Mesothelial cell of epicardium (in vitro differentiated cells): ENCODE results near the gene DMXL1. TPM values are rescaled to one million over a fixed set of nuclear protein-coding genes. Genes with fewer than 3 reads are reported as not detected.

Experiments
- DNase-seq, 2 experiments: peaks; one replicate each; pipeline ENCODE4 v3.0.0; 2021; ENCODE audit warnings: low spot score in 2 of 2; ENCODE audit not compliant: unreplicated experiment in 2 of 2
- H3K27ac Mint-ChIP-seq: 2 replicates; pipeline ENCODE4 v1.8.0; 2021; ENCODE audit warnings: mixed read lengths
- H3K27me3 Mint-ChIP-seq: 2 replicates; pipeline ENCODE4 v1.8.0; 2021; ENCODE audit warnings: low read depth, mixed read lengths
- H3K36me3 Mint-ChIP-seq: 2 replicates; pipeline ENCODE4 v1.8.0; 2021; ENCODE audit warnings: mixed read lengths
- H3K4me1 Mint-ChIP-seq: 2 replicates; pipeline ENCODE4 v1.8.0; 2021; ENCODE audit warnings: mixed read lengths
- H3K4me3 Mint-ChIP-seq: 2 replicates; pipeline ENCODE4 v1.8.0; 2021; ENCODE audit warnings: mild to moderate bottlenecking, moderate library complexity, mixed read lengths
- H3K9me3 Mint-ChIP-seq: 2 replicates; pipeline ENCODE4 v1.8.0; 2021; ENCODE audit warnings: mixed read lengths
- CTCF ChIP-seq: fragments of 200-600 bp; sonication (generic); IDR thresholded peaks from one replicate; pipeline ENCODE4 v1.5.0; 2021; ENCODE audit warnings: antibody characterized with exemption; ENCODE audit not compliant: unreplicated experiment
- total RNA-seq: library from RNA; stranded (reverse); gene quantifications from 3 replicates; pipeline ENCODE4 v1.2.1, GENCODE V29; 2021

DMXL1 gene
- total RNA-seq, 1 donor from 2014 or later = 74.9 TPM

GRCh38 chr5:119264186-119264585, 193.3 kb downstream of the DMXL1 start:
- H3K4me1 Mint-ChIP-seq = peaks cover 25% of the 10 kb centered on the region
- no peaks in the 10 kb centered on the region for H3K27me3 Mint-ChIP-seq
- no peak for TF ChIP-seq CTCF
- H3K9me3 Mint-ChIP-seq = peaks cover 23% of the 10 kb centered on the region
- peaks cover 3% of the 10 kb centered on the region for H3K36me3 Mint-ChIP-seq
- peak overlapping the region; percentile 78 for H3K27ac Mint-ChIP-seq
- no peak overlapping the region for H3K4me3 Mint-ChIP-seq
- no peak for DNase-seq

- H3K4me1 Mint-ChIP-seq = peaks cover 59% of the 10 kb centered on the region
Observed at GRCh38 chr5:119267958-119268386, 197.1 kb downstream of the DMXL1 start.

GRCh38 chr5:119268387-119269060, 197.6 kb downstream of the DMXL1 start:
- Mint-ChIP-seq H3K4me3 (peak overlapping the region; percentile 88), H3K36me3 (no peaks in the 10 kb centered on the region), H3K4me1 (peaks cover 60% of the 10 kb centered on the region), H3K27me3 (no peaks in the 10 kb centered on the region), H3K9me3 (no peaks in the 10 kb centered on the region), H3K27ac (peak overlapping the region; percentile 89)
- DNase-seq = peak; percentile 83 to 95
- TF ChIP-seq CTCF = no peak

More at GRCh38 chr5:119267958-119268386, 197.1 kb downstream of the DMXL1 start:
- Mint-ChIP-seq H3K36me3 (no peaks in the 10 kb centered on the region), H3K27me3 (no peaks in the 10 kb centered on the region), H3K27ac (peak overlapping the region; percentile 89), H3K4me3 (peak overlapping the region; percentile 88), H3K9me3 (peaks cover 3% of the 10 kb centered on the region)
- peak; percentile 55 to 79 for DNase-seq
- no peak for TF ChIP-seq CTCF

GRCh38 chr5:119269061-119269944, 198.4 kb downstream of the DMXL1 start:
- H3K9me3 Mint-ChIP-seq = no peaks in the 10 kb centered on the region
- H3K27me3 Mint-ChIP-seq = no peaks in the 10 kb centered on the region
- H3K4me3 Mint-ChIP-seq = peak overlapping the region; percentile 88
- no peaks in the 10 kb centered on the region for H3K36me3 Mint-ChIP-seq
- DNase-seq = no peak
- no peak for TF ChIP-seq CTCF
- H3K27ac Mint-ChIP-seq = peak overlapping the region; percentile 89
- peaks cover 59% of the 10 kb centered on the region for H3K4me1 Mint-ChIP-seq

GRCh38 chr5:119270121-119270565, 199.3 kb downstream of the DMXL1 start:
- no peak for TF ChIP-seq CTCF
- no peaks in the 10 kb centered on the region for H3K9me3 Mint-ChIP-seq
- peaks cover 63% of the 10 kb centered on the region for H3K4me1 Mint-ChIP-seq
- H3K27me3 Mint-ChIP-seq = no peaks in the 10 kb centered on the region
- peak overlapping the region; percentile 13 for H3K27ac Mint-ChIP-seq
- no peak for DNase-seq
- H3K4me3 Mint-ChIP-seq = peak overlapping the region; percentile 88
- no peaks in the 10 kb centered on the region for H3K36me3 Mint-ChIP-seq
